Measurements from ENCODE around the gene TEC.

TEC gene

DNA sequence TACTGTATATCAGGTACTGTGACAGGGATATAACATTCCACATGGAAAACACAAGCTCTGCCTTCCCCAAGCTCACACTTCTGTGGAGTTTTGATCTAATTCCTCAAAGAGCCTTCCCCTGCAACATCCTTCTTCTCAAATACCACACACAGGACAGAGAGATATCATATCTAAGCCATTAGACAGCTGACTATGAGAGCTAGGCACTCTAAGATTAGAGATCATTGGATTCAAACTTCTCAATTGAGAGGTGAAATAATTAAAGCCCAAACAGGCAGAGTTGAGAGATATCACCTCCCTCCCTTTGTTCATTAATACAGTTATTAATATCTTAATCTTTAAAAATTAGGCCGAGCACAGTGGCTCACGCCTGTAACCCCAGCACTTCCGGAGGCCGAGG, 25.0 kb downstream of the TEC start:
- Histone ChIP-seq H3K4me3 (no peak overlapping the region), H3K36me3 (no peaks in the 10 kb centered on the region), H3K27me3 (no peaks in the 10 kb centered on the region), H3K27ac (no peak overlapping the region), H3K9me3 (no peaks in the 10 kb centered on the region), H3K4me1 (peaks cover 0 to 9% (median 0%) of the 10 kb centered on the region in 4 donors)
- TF ChIP-seq, protein P1, sequence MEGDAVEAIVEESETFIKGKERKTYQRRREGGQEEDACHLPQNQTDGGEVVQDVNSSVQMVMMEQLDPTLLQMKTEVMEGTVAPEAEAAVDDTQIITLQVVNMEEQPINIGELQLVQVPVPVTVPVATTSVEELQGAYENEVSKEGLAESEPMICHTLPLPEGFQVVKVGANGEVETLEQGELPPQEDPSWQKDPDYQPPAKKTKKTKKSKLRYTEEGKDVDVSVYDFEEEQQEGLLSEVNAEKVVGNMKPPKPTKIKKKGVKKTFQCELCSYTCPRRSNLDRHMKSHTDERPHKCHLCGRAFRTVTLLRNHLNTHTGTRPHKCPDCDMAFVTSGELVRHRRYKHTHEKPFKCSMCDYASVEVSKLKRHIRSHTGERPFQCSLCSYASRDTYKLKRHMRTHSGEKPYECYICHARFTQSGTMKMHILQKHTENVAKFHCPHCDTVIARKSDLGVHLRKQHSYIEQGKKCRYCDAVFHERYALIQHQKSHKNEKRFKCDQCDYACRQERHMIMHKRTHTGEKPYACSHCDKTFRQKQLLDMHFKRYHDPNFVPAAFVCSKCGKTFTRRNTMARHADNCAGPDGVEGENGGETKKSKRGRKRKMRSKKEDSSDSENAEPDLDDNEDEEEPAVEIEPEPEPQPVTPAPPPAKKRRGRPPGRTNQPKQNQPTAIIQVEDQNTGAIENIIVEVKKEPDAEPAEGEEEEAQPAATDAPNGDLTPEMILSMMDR (IDR thresholded peaks at IDR 0.05): no peak
- intact Hi-C loops (cut with DNase I; ENCODE audit: low total_unique reads): no loop called here
- no peak for DNase-seq

DNA sequence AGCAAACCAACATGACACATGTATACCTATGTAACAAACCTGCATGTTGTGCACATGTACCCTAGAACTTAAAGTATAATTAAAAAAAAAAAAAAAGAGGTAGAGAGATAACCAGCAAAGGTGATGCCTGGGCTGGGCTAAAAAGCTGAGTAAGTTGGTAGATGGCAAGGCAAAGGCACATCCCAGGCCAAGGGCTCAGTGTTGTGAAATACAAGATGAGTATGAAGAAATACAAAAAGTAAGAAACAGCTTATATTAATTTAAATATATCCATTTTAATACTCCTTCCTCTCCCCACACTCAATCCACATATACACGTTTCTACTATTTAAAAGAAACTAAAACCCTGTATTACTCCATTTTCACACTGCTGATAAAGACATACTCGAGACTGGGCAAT, 25.8 kb downstream of the TEC start:
- Histone ChIP-seq H3K27ac (no peak overlapping the region), H3K4me1 (peaks cover 0 to 9% (median 0%) of the 10 kb centered on the region in 4 donors), H3K27me3 (no peaks in the 10 kb centered on the region), H3K36me3 (no peaks in the 10 kb centered on the region), H3K4me3 (no peak overlapping the region), H3K9me3 (no peaks in the 10 kb centered on the region)
- no peak for DNase-seq
- TF ChIP-seq, protein P1 (IDR thresholded peaks at IDR 0.05): no peak
- intact Hi-C loops (cut with DNase I; ENCODE audit: low total_unique reads): no loop called here

DNA sequence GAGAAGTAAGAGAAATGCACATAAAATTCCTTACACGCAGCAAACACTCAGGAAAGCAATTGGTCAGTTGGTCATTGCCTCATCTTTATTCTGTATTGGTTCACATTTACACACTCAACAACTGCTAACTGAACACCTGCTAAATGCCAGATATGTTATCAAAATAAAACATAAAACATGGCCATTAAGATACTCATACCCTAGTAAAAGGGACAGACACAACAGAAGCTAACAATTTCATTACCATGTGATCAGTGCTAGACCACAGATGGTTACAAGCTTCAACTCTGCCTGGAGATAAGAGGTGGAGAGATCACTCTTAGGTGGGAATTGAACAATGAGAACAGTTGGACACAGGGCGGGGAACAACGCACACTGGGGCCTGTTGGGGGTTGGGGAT, 26.2 kb downstream of the TEC start:
- no peak overlapping the region for H3K27ac ChIP-seq
- peaks cover 0 to 9% (median 0%) of the 10 kb centered on the region in 4 donors for H3K4me1 ChIP-seq
- no peak overlapping the region for H3K4me3 ChIP-seq
- H3K36me3 ChIP-seq: no peaks in the 10 kb centered on the region
- intact Hi-C loops (cut with DNase I; ENCODE audit: low total_unique reads): no loop called here
- no peaks in the 10 kb centered on the region for H3K27me3 ChIP-seq
- DNase-seq: no peak
- TF ChIP-seq, protein P1 (IDR thresholded peaks at IDR 0.05): no peak
- H3K9me3 ChIP-seq: no peaks in the 10 kb centered on the region

DNA sequence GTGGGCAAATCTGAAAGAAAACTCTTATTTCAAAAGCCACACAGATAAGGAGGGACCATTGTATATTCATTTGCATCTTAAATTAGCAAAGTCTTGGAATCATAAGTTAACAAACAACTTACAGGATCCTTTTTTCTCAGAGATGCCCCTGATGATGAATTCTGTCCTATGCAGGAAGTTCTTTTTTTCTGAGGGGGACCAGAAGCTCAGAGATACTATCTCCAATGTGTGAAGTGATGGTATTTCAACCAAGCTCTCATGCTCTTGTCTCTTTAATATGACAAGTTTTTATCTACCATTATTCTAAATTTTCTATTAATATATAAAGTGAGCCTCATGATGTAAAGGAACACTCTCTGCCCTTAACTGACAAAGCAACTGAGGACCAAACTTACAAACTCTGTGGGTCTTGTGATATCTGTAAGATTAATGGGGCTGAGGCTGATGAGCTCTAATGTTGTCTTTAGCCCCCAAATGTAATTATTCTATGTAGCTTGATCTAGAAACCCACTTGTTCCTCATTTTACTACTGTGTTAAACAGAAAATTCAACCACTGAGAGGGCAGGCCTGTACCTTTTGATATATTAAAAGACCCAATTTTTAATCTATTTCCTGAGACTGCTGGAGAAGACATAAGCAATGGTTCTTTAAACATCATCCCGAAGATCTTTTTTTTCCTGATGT, 27.0 kb downstream of the TEC start:
- Histone ChIP-seq H3K4me1 (peaks cover 0 to 8% (median 0%) of the 10 kb centered on the region in 4 donors), H3K36me3 (no peaks in the 10 kb centered on the region), H3K27ac (no peak overlapping the region), H3K9me3 (no peaks in the 10 kb centered on the region), H3K27me3 (no peaks in the 10 kb centered on the region), H3K4me3 (no peak overlapping the region)
- no peak for DNase-seq
- intact Hi-C loops (cut with DNase I; ENCODE audit: low total_unique reads): no loop called here
- TF ChIP-seq, protein P1 (IDR thresholded peaks at IDR 0.05): no peak

DNA sequence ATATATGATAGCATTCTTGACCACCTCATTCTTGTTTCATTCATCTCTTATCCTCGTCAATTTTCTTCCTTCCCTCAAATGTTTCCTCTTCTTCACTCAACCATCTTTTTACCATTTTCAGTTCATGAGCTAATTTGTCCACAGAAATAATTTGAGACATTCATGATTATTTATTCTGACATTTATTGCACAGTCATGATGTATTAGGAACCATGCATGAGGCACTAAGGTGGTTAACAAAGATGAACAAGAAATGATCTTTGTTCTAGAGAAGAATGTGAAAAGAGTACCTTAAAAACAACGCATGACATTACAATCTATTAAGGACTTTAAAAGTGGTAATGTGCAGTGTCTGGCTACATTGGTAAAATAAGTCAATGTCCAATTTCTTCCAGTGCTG, 27.9 kb downstream of the TEC start:
- intact Hi-C loops (cut with DNase I; ENCODE audit: low total_unique reads): no loop called here
- TF ChIP-seq, protein P1 (IDR thresholded peaks at IDR 0.05): no peak
- H3K9me3 ChIP-seq: no peaks in the 10 kb centered on the region
- H3K4me3 ChIP-seq: no peak overlapping the region
- no peak overlapping the region for H3K27ac ChIP-seq
- no peaks in the 10 kb centered on the region for H3K4me1 ChIP-seq
- no peak for DNase-seq
- H3K27me3 ChIP-seq: no peaks in the 10 kb centered on the region
- no peaks in the 10 kb centered on the region for H3K36me3 ChIP-seq
